Measurements from ENCODE around the gene NFS1. TPM values are rescaled to one million over a fixed set of nuclear protein-coding genes. Genes with fewer than 3 reads are reported as not detected.
"Not testable (repeated sequence)": the region's sequence is repeated elsewhere in the genome, so short reads cannot be mapped to it uniquely, and the experiment has no call there.

Gene NFS1
- total RNA-seq, 1 experiment from 2014 or later, result 69.8 TPM

GRCh38 chr20:35719717-35720116 is 20.6 kb upstream of the NFS1 start:
- Histone ChIP-seq H3K27me3 (replicated peaks; ENCODE audit: control insufficient read depth, insufficient read depth, low read length) (no peaks in the 10 kb centered on the region), H3K36me3 (ENCODE audit: control insufficient read depth, insufficient read depth, low read length) (peaks cover 38% of the 10 kb centered on the region), H3K9me3 (no peaks in the 10 kb centered on the region), H3K4me3 (ENCODE audit: low read depth, low read length) (no peak overlapping the region), H3K4me1 (0 out of 2 replicates have a peak, but pooled peaks cover 3% of the 10 kb centered on the region)
- Mint-ChIP-seq H3K4me1 (ENCODE audit: low read depth, unreplicated experiment) (peaks cover 7% of the 10 kb centered on the region), H3K9me3 (ENCODE audit: unreplicated experiment) (no peaks in the 10 kb centered on the region), H3K36me3 (ENCODE audit: insufficient read depth, unreplicated experiment) (peaks cover 100% of the 10 kb centered on the region), H3K4me3 (ENCODE audit: unreplicated experiment) (no peak overlapping the region), H3K27ac (ENCODE audit: unreplicated experiment) (no peak overlapping the region), H3K27me3 (ENCODE audit: insufficient read depth, unreplicated experiment) (no peaks in the 10 kb centered on the region)
- POLR2A ChIA-PET, result interaction anchor here (4.3 kb wide), 1 partner anchor 23 kb away, joined by 25 read pairs; the partner anchor contains the start of gene RBM39
- no peak for DNase-seq
- CTCF ChIA-PET, result interaction anchor here (1.1 kb wide), 1 partner anchor 12 kb away, joined by 3 read pairs; no protein-coding TSS in a partner anchor
- intact Hi-C loops (cut with micrococcal nuclease; ENCODE audit: unreplicated experiment), result loop anchor here (5.0 kb wide), 1 partner anchor 163 kb away; no protein-coding TSS in a partner anchor
- no TSS peak for BruUV-seq (replicated peaks)
- TF ChIP-seq CTCF (IDR thresholded peaks at IDR 0.05; ENCODE audit: insufficient read depth in 1 of 2, low read depth in 1 of 2, low read length in 1 of 2, severe bottlenecking in 1 of 2, unreplicated experiment in 1 of 2), result no peak

GRCh38 chr20:35718972-35719635 is 20.0 kb upstream of the NFS1 start:
- Histone ChIP-seq H3K9me3 (no peaks in the 10 kb centered on the region), H3K36me3 (ENCODE audit: control insufficient read depth, insufficient read depth, low read length) (peaks cover 40% of the 10 kb centered on the region), H3K27me3 (replicated peaks; ENCODE audit: control insufficient read depth, insufficient read depth, low read length) (no peaks in the 10 kb centered on the region), H3K4me1 (0 out of 2 replicates have a peak, but pooled peaks cover 3% of the 10 kb centered on the region), H3K4me3 (ENCODE audit: low read depth, low read length) (no peak overlapping the region)
- DNase-seq, result no peak
- ChIA-PET POLR2A (interaction anchor here (0.5 to 4.3 kb wide), 4 partner anchors 8 to 1678 kb away, joined by 5 to 25 read pairs (median 8); partner anchors contain the start of gene RBM39), CTCF (interaction anchor here (0.6 kb wide), 1 partner anchor 101 kb away, joined by 3 read pairs; no protein-coding TSS in a partner anchor)
- no peak for TF ChIP-seq CTCF (IDR thresholded peaks at IDR 0.05; ENCODE audit: insufficient read depth in 1 of 2, low read depth in 1 of 2, low read length in 1 of 2, severe bottlenecking in 1 of 2, unreplicated experiment in 1 of 2)
- intact Hi-C loops (cut with micrococcal nuclease; ENCODE audit: unreplicated experiment), result loop anchor here (5.0 kb wide), 1 partner anchor 163 kb away; no protein-coding TSS in a partner anchor
- Mint-ChIP-seq H3K4me3 (ENCODE audit: unreplicated experiment) (no peak overlapping the region), H3K9me3 (ENCODE audit: unreplicated experiment) (no peaks in the 10 kb centered on the region), H3K4me1 (ENCODE audit: low read depth, unreplicated experiment) (peaks cover 7% of the 10 kb centered on the region), H3K36me3 (ENCODE audit: insufficient read depth, unreplicated experiment) (peaks cover 100% of the 10 kb centered on the region), H3K27ac (ENCODE audit: unreplicated experiment) (no peak overlapping the region), H3K27me3 (ENCODE audit: insufficient read depth, unreplicated experiment) (no peaks in the 10 kb centered on the region)
- no TSS peak for BruUV-seq (replicated peaks)

GRCh38 chr20:35718321-35718720 is 19.2 kb upstream of the NFS1 start:
- not testable (repeated sequence) for BruUV-seq (replicated peaks)

More at GRCh38 chr20:35718321-35718720, 19.2 kb upstream of the NFS1 start:
- CTCF ChIA-PET; H3K4me1 ChIP-seq; H3K4me3 ChIP-seq (ENCODE audit: low read depth, low read length); H3K4me1 Mint-ChIP-seq (ENCODE audit: low read depth, unreplicated experiment); H3K27me3 Mint-ChIP-seq (ENCODE audit: insufficient read depth, unreplicated experiment); H3K9me3 ChIP-seq; H3K27me3 ChIP-seq (replicated peaks; ENCODE audit: control insufficient read depth, insufficient read depth, low read length); DNase-seq; H3K9me3 Mint-ChIP-seq (ENCODE audit: unreplicated experiment); H3K4me3 Mint-ChIP-seq (ENCODE audit: unreplicated experiment): not testable (repeated sequence)
- POLR2A ChIA-PET, result interaction anchor here (0.5 to 4.3 kb wide), 4 partner anchors 9 to 91 kb away, joined by 4 to 25 read pairs (median 6); partner anchors contain the start of gene RBM39
- intact Hi-C loops (cut with micrococcal nuclease; ENCODE audit: unreplicated experiment), result loop anchor here (5.0 kb wide), 1 partner anchor 164 kb away; no protein-coding TSS in a partner anchor
- Mint-ChIP-seq H3K36me3 (ENCODE audit: insufficient read depth, unreplicated experiment) (peaks cover 100% of the 10 kb centered on the region), H3K27ac (ENCODE audit: unreplicated experiment) (peak overlapping the region; percentile 65)
- peaks cover 38% of the 10 kb centered on the region for H3K36me3 ChIP-seq (ENCODE audit: control insufficient read depth, insufficient read depth, low read length)
